HG03095 (cell line): ENCODE results near the gene CDK14.

Source experiments
- ATAC-seq: cut with Tn5 transposase; IDR thresholded peaks from one replicate; pipeline ENCODE4 v1.9.1; 2021; ENCODE audit warnings: moderate library complexity; ENCODE audit not compliant: unreplicated experiment

Gene CDK14

DNA sequence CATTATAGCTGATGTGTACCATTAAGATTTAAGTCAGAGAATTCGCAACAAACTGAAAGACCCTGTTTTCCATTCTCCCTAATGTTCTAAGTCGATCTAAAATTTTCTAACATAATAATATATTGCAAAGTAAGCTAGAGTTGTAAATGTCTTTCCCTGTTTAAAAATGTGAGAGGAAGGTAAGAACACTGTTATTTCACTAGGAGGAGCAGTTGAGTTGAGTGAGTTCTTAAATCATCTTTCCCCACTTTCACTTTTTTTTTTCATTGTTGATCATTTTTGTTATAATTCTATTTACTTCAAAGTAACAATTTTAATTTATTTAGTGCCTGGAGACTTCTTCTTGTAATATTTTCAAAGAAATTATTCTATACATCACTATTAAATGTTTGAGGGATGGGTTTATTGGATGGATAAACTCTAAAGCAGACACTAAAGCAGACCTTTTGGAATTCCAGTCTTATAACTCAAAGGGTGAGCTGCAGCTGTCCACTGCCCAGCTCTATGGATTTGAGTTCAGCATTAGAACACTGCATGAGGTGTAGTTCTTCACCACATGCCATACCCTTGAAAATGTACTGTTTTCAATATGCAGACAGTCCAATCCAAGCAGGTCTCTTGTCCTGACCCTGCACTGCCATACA, 486.9 kb downstream of the CDK14 start:
- no peak for ATAC-seq

DNA sequence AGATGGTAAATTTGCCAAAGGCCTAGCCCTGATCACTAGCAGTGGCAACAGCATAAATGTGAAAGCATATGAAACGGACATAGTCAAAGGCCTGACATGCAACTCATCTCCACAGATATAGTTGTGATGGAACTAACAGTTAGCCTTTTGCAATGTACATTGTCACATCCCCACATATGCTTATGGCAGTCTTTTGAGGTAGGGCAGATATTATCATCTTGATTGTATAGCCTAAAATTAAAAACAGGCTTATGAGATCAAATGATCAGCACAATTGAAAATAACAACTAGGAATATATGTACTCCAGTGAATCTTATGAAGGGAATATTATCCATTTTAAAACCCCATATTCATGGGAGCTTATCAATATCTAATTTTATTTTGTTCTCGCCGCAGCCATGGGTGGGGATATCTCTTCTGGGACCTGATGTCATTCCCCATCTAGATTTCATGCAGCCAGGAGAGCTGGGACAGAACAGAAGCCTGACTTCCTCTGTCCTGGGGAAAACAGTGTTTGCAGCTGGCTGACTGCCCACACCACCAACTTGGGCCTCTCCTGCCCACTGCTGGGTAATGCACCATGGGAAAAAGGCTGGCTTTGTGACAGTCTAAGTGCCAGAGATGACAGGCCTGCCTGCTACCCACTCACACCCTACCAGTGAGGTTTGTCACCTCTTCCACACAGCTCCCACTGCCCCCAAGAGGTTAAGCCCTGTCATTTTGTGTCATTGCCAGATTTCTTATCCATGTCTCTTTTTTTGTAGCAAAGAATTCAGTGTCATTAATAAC, 487.9 kb downstream of the CDK14 start:
- no peak for ATAC-seq

DNA sequence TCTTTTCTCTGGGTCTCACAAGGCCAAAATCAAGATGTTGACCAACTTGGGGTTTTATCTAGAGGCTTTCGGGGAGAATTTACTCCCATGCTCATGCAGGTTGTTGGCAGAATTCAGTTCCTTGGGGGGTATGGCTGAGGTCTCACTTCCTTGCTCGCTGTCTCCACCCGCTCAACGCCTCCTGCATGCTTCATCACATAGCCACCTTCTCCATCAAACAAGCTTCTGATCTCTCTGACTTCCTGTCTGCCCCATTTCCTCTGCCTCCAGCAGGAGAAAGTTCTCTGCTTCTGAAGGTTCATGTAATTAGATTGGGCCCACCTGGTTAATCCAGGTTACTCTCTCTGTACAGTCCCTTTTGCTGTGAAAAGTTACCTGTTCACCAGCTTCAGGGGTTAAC, 489.1 kb downstream of the CDK14 start:
- ATAC-seq: no peak

DNA sequence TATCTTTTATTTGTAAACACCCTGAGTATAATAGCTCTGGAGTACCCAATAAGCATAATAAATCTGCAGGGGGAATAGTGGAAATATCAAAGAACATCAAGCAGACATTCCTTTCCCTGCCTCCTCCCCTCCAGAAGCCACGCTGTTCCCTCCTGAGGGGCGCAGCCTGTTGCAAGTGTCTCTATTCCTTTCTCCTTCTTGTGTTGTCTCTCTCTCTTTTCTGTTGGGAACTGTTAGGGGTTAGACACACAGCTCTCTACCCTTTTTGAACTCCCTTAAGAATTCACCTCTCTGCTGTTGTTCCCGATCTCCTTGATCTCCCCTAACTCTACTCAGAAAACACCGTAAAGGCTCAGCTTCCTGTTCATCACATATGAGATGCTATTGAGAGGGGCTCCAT, 490.1 kb downstream of the CDK14 start:
- ATAC-seq: no peak

DNA sequence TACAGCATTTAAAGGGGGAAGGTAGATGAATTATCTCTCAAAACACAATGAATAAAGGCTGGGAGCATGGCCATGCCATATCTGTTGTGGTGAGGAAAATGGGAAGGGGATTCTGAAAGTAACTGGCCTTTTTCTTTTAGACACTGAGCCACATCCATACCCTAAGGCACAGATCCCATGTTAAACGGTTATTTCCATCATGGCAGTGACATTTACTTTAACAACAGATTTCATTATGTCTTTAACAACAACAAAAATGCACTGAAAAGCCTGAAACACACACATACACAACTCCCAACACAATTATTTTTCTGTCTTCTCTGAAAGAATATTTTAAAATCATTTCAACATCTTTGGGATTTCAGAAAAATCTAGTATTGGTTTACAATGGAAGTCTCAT, 492.0 kb downstream of the CDK14 start:
- no peak for ATAC-seq

DNA sequence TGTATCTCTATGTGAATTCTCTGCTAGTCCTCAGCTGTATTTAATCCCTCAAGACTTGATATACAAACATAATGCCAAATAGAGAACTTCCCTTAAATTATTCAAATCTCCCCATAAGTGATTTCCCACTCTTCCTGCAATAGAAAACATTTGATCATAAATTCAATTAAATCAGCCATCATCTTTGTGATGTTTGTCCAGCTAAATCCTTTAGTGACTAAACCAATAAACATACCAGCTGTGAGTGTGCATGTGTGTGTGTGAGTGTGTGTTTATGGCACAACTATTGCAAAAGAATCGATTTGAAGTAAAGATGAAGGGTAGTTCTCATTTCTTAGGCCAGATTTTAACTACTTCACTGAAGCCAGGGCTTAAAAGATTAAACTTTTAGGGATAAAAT, 492.6 kb downstream of the CDK14 start:
- ATAC-seq: no peak

DNA sequence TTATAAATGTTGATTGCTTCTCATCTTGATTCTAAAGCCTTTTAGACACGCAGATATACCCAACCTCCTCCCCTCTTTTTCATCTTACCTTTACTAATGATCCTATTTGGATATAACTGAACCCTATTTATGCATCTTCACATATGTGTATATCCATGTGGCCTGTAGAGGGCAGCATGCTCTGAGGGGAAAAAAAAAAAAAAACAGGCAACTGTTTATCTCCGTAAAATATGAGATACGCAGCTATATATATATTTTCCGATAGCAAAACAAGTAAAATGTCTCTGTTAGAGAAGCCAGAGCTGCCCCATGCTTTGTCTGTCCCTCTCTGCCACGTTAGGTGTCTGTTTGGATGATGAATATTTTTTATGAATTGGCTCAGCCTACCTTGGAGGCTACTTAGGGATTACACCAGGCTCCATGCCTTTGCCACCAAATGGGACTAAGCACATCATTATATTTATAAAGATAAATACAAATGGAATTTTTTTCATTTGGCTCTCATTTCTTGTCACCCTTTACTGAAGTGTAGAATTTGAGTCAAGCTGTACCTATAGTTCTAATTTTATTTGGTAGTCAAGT, 493.4 kb downstream of the CDK14 start:
- peak; percentile 67 for ATAC-seq

DNA sequence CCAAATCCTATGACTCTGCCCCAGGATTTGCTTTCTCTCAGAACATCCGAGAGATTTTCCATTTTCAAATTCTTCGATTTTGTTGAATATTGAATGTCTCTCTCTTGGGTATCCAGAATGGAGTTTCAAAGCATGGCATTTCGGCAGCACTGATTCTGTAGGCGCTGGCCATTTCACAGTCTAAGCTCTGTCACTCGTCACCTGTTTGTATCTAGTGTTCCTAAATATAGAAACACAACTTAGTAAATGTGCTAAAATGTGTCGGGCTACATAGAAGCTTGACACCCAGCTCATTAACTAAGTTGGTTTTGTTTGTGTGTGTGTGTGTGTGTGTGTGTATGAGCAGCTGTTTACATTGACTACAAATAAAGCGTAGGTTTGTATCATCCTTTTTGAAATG, 494.6 kb downstream of the CDK14 start:
- ATAC-seq: no peak

DNA sequence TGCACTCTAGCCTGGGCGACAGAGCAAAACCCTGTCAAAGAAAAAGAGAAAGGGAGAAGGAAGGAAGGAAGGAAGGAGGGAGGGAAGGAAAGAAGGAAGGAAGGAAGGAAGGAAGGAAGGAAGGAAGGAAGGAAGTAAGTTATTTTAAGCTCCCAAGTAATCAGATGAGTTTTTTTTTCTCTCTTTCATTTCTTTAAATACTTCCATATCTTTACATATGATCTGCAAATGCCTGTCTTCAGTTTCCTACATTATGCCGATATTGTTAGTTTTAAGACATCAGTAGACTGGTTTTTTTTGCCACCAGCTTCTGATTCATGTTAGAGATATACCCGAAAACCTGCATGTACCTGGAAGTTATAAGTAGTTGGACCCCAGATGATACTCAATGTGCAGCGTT, 495.5 kb downstream of the CDK14 start:
- ATAC-seq: no peak

DNA sequence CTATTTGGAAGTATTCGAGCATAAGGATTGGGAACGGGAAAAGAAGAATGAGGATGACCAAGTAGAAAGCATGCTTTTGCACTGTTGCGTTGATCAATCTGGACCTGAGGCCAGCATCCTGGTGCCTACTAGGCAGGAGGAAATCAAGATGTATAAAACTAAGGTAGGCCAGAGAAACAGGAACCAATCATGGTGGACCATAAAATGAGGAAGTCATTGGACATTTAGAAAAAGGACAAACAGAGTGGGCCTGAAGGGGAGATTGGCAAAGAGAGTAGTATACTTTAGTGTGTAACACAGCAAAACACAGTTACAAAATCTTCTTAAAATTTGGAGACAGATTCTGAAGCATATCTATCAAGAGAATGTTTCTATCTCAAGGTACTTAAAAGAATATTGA, 497.1 kb downstream of the CDK14 start:
- no peak for ATAC-seq

DNA sequence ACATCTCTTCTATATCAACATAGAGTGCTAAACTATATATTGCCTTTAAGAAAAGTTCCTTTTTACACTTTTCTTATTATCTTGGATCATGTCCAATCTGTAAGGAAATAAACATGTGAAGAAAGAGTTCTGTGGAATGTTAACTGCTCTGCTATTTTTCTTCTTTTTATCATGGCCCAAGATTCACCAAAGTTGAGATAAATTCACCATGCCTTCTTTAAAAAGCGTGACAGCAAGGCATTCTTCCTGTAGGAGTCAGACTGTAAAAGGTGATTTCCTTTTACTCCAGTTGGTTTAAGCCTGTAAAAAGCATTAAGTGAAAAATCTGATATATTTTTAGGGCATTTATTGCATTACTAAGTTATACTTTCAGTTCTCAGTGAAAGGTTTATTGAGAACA, 502.4 kb downstream of the CDK14 start:
- ATAC-seq: no peak

DNA sequence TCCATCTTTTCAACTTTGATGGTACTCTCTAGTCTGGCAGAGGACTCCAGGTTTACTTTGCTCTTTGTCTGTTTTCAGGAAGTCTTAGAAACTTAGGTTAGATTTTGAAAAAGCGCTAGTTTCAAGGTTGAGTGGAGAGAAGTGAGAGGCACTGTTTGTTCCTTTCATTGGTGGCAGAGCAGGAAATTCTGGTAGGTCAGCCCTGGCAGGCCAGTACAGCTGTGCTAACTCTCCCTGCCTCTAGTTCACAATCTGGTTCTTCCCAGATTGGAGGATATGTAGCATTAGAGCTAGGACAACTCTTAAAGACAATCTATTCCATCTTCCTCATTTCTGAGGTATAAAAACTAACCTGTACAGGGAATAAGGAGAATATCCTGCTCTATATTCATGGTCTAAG, 507.2 kb downstream of the CDK14 start:
- ATAC-seq: no peak

DNA sequence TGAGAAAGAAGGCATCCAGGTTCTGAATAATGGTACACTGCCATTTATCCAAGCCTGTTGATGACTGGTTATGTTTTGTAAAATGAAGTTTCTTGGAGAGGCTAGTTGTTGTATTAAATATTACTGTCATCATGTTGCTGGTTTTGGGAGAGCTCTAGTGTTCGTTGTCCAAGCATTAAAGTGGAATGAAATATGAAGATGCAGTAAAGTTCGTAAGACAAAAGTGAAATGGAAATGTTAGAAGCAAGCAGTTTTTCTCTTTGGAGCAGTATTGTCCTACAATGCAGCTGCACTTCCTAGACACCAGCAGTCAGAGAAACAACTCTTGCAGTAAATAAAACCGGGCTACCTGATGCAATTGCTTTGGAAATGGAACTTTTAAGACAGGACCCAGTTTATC, 511.3 kb downstream of the CDK14 start:
- no peak for ATAC-seq

DNA sequence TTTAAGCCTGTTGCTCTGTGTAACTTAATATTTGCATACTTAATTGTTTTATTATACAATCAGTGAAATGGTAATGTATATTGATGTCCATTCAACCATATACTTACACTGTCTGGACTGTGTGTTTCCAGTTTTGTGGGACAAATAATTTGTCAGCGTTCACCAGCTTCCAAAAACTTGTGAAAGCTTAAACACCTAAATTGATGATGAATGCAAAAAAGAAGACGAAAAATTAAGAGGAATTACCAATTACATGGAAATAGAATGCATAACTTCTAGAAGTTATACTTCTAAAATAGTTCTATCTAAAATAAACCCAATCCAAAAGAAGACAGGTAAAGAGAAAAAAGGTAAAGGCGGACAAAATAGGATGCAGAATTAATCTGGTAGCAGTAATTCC, 513.1 kb downstream of the CDK14 start:
- ATAC-seq: no peak

DNA sequence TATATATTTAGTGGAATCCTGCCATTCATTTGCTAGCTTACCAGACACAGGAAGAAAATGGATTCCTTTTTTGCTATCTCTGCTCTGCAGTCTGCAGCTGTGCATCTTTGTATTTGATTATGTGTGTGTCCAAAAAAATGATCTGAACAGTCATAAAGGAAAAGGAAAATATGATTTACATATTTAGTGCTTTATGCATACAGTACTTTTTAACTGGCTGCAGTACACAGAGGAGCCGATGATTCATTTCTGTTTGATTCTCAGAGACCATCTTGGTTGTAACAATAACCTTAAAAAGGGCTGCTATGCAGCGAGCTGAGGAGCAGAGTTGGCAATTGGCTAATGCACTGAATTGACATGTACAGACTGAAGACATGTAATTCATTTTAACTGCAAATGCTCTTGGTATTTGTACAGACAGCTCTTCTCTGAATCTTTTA, 516.8 kb downstream of the CDK14 start:
- ATAC-seq: no peak

DNA sequence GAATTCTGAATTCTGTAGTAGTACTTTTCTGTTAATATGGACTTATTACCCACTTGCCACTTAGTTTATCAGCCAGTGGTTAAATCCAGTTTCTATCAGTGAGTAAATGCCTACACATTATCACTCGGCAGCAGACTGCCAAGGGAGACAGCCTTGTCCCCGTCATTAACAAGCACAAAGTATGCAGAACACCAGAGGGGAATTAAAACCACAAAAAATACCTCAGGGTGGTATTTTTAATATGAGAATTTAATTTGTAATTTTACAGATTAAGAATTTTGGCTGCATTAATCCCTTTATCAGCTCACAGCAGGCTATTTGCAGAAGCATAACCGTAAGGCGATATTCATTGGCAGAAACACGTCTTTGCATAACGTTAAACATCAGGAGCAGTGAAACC, 518.1 kb downstream of the CDK14 start:
- no peak for ATAC-seq

DNA sequence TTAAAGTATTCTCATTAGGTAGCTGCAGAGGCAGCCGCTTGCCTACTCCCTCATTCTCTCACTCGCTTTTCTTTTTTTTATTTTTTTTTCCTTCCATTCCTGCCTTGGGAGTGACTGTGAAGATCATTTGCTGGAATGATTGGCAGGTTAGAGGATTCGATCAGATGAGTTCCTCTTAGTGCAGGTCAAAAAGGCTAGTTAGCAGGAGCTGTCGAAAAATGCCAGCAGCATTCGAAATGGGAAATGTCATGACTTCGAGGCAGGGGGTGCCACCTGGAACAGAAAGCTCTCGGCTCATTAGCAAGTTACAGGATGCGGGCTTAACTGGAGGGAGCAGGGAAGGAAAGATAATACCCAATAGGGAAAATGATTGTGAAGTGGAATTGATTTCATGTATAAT, 530.6 kb downstream of the CDK14 start:
- no peak for ATAC-seq

DNA sequence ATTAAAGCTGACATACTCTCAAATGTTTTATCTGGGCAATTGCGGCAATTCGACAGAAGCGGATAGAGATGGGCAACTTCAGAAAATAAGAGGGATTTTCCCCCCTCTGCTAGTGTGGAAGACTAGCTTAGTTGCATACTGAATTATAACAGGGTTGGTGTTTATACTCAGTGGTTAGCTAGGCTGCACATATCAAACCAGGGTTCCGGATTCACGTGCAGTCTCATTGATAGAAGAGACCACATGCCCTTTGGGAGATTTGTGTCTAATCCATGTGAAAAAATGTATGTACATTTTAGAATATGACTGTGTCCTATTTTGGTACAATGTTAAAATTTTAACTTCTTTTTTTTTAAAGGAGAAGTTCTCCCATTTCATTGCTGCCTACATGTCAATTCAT, 531.2 kb downstream of the CDK14 start:
- no peak for ATAC-seq

DNA sequence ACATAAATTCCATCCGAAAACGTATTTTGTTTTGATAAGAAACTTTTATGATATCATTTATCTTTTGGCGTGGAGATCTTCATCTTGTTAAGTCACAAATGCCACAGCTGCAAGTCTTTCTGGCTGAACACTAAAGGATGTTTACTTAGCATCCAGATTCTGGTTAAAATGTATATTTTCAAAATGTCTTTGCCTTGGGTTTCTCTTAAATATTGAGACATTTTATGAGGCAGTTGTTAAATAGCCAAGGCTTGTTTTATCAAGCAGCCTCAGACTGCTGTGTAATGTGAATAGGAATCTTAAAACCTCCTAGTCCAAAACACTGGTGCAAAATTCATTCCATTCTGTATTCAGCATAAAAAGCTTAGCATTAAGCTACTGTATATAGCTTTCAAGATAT, 531.8 kb downstream of the CDK14 start:
- no peak for ATAC-seq

DNA sequence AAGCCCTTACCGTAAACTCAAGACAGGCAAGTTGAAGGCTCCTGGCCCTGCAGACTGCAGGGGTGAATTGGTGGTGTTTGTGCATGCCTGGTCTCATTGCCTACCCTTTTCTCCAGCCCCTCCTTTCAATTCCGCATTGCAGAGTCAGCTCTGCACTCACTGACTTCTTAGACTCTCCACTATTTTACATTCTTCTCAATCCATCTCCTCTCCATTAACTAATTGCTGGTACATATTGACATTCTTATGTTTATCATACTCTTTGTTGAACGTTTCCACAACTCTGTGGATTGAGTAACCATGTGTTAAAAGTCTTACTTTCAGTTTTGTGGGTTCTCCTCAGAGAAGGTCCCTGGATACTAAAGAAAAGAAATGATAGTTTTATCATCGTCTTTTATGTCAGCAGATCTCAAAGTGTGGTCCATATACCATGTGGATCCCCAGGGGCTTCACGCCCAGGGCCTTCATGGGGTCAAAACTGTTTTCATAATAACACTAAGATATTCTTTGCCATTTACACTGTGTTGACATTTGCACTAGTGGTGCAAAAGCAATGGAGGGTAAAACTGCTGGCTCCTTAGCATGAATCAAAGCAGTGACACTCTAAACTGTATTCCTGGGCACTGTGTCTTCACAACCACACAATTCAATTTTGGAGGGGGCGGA, 532.7 kb downstream of the CDK14 start:
- ATAC-seq: no peak

DNA sequence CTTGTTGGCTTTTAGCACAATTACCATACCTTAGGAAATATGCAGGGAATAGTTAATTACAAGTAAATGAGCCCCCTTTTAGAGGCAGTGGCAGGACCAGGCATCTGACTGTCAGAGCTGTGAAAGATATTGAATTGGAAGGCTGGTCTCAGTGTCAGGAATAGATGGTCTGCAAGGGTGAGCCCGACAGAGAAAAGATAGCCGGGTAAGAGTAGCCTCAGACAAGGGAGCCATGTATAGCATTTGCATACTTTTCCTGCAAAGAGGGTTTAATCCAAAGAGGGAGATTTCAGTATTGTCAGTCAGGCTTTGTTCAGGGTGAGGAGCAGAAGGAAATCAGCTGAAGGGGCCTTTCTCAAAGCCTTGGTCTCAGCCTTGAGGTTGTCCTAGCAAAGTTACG, 539.2 kb downstream of the CDK14 start:
- no peak for ATAC-seq
